ENCODE measurements around the gene FAF1. TPM values are rescaled to one million over a fixed set of nuclear protein-coding genes. Genes with fewer than 3 reads are reported as not detected.

Gene FAF1
- total RNA-seq, 1 donor from 2014 or later = 52.7 TPM

GRCh38 chr1:50930193-50930592 lies 29.9 kb downstream of the FAF1 start:
- Histone ChIP-seq H3K4me3 (ENCODE audit: low read depth, low read length) (no peak overlapping the region), H3K36me3 (ENCODE audit: control insufficient read depth, insufficient read depth, low read length) (no peaks in the 10 kb centered on the region), H3K27me3 (ENCODE audit: control insufficient read depth, insufficient read depth, low read length) (no peaks in the 10 kb centered on the region)
- TF ChIP-seq CTCF (IDR thresholded peaks at IDR 0.05; ENCODE audit: insufficient read depth, low read length, severe bottlenecking) = no peak
- FAIRE-seq (no peak), DNase-seq (ENCODE audit: low read depth) (no peak)

- no peaks in the 10 kb centered on the region for H3K27me3 ChIP-seq (ENCODE audit: control insufficient read depth, insufficient read depth, low read length)
- FAIRE-seq (no peak), DNase-seq (ENCODE audit: low read depth) (peak; percentile 55)
- peak; percentile 11 for TF ChIP-seq CTCF (IDR thresholded peaks at IDR 0.05; ENCODE audit: insufficient read depth, low read length, severe bottlenecking)
- H3K4me3 ChIP-seq (ENCODE audit: low read depth, low read length) = no peak overlapping the region
- no peaks in the 10 kb centered on the region for H3K36me3 ChIP-seq (ENCODE audit: control insufficient read depth, insufficient read depth, low read length)
Observed at GRCh38 chr1:50929376-50929958, 30.6 kb downstream of the FAF1 start.

GRCh38 chr1:50923564-50923963 lies 36.5 kb downstream of the FAF1 start:
- Histone ChIP-seq H3K36me3 (ENCODE audit: control insufficient read depth, insufficient read depth, low read length) (no peaks in the 10 kb centered on the region), H3K27me3 (ENCODE audit: control insufficient read depth, insufficient read depth, low read length) (no peaks in the 10 kb centered on the region), H3K4me3 (ENCODE audit: low read depth, low read length) (no peak overlapping the region)
- no peak for FAIRE-seq
- TF ChIP-seq CTCF (IDR thresholded peaks at IDR 0.05; ENCODE audit: insufficient read depth, low read length, severe bottlenecking) = no peak
- no peak for DNase-seq (ENCODE audit: low read depth)

GRCh38 chr1:50921029-50921428 lies 39.0 kb downstream of the FAF1 start:
- FAIRE-seq = no peak
- no peak for TF ChIP-seq CTCF (IDR thresholded peaks at IDR 0.05; ENCODE audit: insufficient read depth, low read length, severe bottlenecking)
- H3K4me3 ChIP-seq (ENCODE audit: low read depth, low read length) = no peak overlapping the region
- no peaks in the 10 kb centered on the region for H3K27me3 ChIP-seq (ENCODE audit: control insufficient read depth, insufficient read depth, low read length)
- DNase-seq (ENCODE audit: low read depth) = no peak
- H3K36me3 ChIP-seq (ENCODE audit: control insufficient read depth, insufficient read depth, low read length) = no peaks in the 10 kb centered on the region

- no peak overlapping the region for H3K4me3 ChIP-seq (ENCODE audit: low read depth, low read length)
- H3K36me3 ChIP-seq (ENCODE audit: control insufficient read depth, insufficient read depth, low read length) = no peaks in the 10 kb centered on the region
- no peaks in the 10 kb centered on the region for H3K27me3 ChIP-seq (ENCODE audit: control insufficient read depth, insufficient read depth, low read length)
- DNase-seq (ENCODE audit: low read depth) = no peak
- no peak for FAIRE-seq
- TF ChIP-seq CTCF (IDR thresholded peaks at IDR 0.05; ENCODE audit: insufficient read depth, low read length, severe bottlenecking) = no peak
Observed at GRCh38 chr1:50920409-50920808, 39.7 kb downstream of the FAF1 start.

Data from bronchial epithelial cell (primary cell).